ENCODE data around the gene MND1.

GRCh38 chr4:153458969-153459368, 114.5 kb downstream of the MND1 start:
- TF ChIP-seq POLR2A (IDR thresholded peaks at IDR 0.05) (no peak), CTCF (IDR thresholded peaks at IDR 0.05 in 8 of 11, conservative IDR thresholded peaks at IDR 0.05 in 3 of 11) (no peak)
